ENCODE data around the gene CD93. TPM values are rescaled to one million over a fixed set of nuclear protein-coding genes. Genes with fewer than 3 reads are reported as not detected.

Gene CD93
- total RNA-seq, 6 experiments from 2014 or later: 3.9 to 21.5 (median 9.2) TPM

DNA sequence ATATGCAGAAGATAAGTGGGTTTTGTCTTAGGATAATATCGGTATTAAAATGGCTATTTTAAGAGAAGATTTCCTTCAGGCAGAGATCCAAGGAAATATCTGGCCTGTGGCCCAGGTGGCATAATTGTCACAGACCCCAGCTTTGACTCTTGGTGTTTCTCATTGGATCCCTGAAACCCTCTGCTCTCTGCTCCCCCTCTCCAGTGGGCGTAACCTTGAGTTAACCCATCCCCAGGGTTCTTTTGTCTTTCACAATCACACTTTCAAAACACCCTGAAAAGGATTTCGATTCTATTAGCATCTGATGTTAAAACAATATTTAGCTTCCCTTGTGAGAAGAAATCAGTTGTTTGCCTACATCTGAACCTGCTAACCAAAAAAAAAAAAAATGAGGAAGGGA, 43.9 kb downstream of the CD93 start:
- intact Hi-C loops (cut with DNase I): no loop called here

GRCh38 chr20:23039885-23040508, 46.1 kb downstream of the CD93 start:
- H3K36me3 ChIP-seq: no peaks in the 10 kb centered on the region
- no peak overlapping the region for H3K4me3 ChIP-seq
- no peaks in the 10 kb centered on the region for H3K9me3 ChIP-seq
- no peaks in the 10 kb centered on the region for H3K4me1 ChIP-seq
- WGBS (ENCODE audit: insufficient coverage, low coverage, low lambda C conversion rate, missing lambda C conversion rate): 29% methylated on average over 1 of the region's 3 CpGs
- DNase-seq: no peak
- no peak for ATAC-seq
- intact Hi-C loops (cut with DNase I): no loop called here
- H3K27me3 ChIP-seq: no peaks in the 10 kb centered on the region
- no peak for TF ChIP-seq POLR2A (IDR thresholded peaks at IDR 0.05)
- TF ChIP-seq, protein P1, sequence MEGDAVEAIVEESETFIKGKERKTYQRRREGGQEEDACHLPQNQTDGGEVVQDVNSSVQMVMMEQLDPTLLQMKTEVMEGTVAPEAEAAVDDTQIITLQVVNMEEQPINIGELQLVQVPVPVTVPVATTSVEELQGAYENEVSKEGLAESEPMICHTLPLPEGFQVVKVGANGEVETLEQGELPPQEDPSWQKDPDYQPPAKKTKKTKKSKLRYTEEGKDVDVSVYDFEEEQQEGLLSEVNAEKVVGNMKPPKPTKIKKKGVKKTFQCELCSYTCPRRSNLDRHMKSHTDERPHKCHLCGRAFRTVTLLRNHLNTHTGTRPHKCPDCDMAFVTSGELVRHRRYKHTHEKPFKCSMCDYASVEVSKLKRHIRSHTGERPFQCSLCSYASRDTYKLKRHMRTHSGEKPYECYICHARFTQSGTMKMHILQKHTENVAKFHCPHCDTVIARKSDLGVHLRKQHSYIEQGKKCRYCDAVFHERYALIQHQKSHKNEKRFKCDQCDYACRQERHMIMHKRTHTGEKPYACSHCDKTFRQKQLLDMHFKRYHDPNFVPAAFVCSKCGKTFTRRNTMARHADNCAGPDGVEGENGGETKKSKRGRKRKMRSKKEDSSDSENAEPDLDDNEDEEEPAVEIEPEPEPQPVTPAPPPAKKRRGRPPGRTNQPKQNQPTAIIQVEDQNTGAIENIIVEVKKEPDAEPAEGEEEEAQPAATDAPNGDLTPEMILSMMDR (IDR thresholded peaks at IDR 0.05): no peak
- H3K27ac ChIP-seq: no peak overlapping the region

More for the DNA sequence above, 43.9 kb downstream of the CD93 start:
- Histone ChIP-seq H3K4me3 (no peak overlapping the region), H3K27me3 (no peaks in the 10 kb centered on the region), H3K36me3 (no peaks in the 10 kb centered on the region), H3K27ac (no peak overlapping the region), H3K9me3 (no peaks in the 10 kb centered on the region), H3K4me1 (no peaks in the 10 kb centered on the region)
- no peak for ATAC-seq
- WGBS (ENCODE audit: insufficient coverage, low coverage, low lambda C conversion rate, missing lambda C conversion rate): 23% methylated on average over 3 of the region's 3 CpGs
- DNase-seq: no peak
- TF ChIP-seq, protein P1 (IDR thresholded peaks at IDR 0.05): no peak

DNA sequence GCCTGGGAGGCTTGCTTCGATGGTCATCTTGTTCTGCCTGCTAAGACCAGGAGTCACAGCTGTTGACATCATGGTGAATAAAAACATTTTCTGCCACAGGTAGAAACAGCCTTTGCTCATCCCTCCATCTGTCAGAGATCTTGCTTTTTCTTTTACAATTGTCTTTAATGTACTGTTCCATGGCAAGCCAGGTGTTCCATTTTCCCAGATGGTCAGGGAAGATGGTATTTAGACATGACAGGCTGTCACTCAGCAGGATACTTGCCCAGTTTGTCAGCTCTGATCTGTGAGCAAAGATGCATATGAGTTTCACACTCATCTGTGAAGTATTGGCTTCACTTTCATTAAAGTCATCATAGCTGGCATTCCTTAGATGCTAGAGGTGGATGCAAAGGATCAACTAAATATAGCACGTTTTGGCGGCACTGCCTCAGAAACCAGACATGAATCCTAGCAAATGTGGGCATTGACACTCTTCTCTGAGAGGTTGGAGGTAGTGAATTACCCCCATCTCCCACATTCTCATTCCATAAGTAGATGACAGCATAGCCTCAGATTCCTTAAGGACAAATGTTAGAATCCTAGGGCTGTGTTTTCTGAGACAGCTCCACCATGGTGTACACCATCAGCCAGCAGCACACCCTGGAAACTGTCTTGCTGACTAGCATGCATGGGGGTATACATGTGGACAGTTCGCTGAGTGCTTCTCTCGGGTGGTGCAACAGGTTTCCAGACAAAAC, 46.8 kb downstream of the CD93 start:
- H3K27ac ChIP-seq: no peak overlapping the region
- no peaks in the 10 kb centered on the region for H3K27me3 ChIP-seq
- TF ChIP-seq POLR2A (IDR thresholded peaks at IDR 0.05): no peak
- TF ChIP-seq, protein P1 (IDR thresholded peaks at IDR 0.05): no peak
- intact Hi-C loops (cut with DNase I): no loop called here
- no peaks in the 10 kb centered on the region for H3K9me3 ChIP-seq
- H3K36me3 ChIP-seq: no peaks in the 10 kb centered on the region
- no peak for ATAC-seq
- DNase-seq: no peak
- no peaks in the 10 kb centered on the region for H3K4me1 ChIP-seq
- WGBS (ENCODE audit: insufficient coverage, low coverage, low lambda C conversion rate, missing lambda C conversion rate): 59% methylated on average over 4 of the region's 5 CpGs
- H3K4me3 ChIP-seq: no peak overlapping the region

GRCh38 chr20:23037017-23037481, 49.1 kb downstream of the CD93 start:
- Histone ChIP-seq H3K4me1 (no peaks in the 10 kb centered on the region), H3K27ac (no peak overlapping the region), H3K4me3 (no peak overlapping the region), H3K36me3 (no peaks in the 10 kb centered on the region), H3K27me3 (no peaks in the 10 kb centered on the region), H3K9me3 (no peaks in the 10 kb centered on the region)
- WGBS (ENCODE audit: insufficient coverage, low coverage, low lambda C conversion rate, missing lambda C conversion rate): 13% methylated on average over 3 of the region's 3 CpGs
- no peak for TF ChIP-seq POLR2A (IDR thresholded peaks at IDR 0.05)
- TF ChIP-seq, protein P1 (IDR thresholded peaks at IDR 0.05): no peak
- ATAC-seq (no peak), DNase-seq (no peak)
- intact Hi-C loops (cut with DNase I): no loop called here
